NCI-H2029 (cell line): ENCODE results near the gene BCAT1.

Experiments
- DNase-seq: peaks from one replicate; lab custom pipeline; 2025; lab: John Stamatoyannopoulos, UW

The BCAT1 gene, protein sequence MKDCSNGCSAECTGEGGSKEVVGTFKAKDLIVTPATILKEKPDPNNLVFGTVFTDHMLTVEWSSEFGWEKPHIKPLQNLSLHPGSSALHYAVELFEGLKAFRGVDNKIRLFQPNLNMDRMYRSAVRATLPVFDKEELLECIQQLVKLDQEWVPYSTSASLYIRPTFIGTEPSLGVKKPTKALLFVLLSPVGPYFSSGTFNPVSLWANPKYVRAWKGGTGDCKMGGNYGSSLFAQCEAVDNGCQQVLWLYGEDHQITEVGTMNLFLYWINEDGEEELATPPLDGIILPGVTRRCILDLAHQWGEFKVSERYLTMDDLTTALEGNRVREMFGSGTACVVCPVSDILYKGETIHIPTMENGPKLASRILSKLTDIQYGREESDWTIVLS

DNA sequence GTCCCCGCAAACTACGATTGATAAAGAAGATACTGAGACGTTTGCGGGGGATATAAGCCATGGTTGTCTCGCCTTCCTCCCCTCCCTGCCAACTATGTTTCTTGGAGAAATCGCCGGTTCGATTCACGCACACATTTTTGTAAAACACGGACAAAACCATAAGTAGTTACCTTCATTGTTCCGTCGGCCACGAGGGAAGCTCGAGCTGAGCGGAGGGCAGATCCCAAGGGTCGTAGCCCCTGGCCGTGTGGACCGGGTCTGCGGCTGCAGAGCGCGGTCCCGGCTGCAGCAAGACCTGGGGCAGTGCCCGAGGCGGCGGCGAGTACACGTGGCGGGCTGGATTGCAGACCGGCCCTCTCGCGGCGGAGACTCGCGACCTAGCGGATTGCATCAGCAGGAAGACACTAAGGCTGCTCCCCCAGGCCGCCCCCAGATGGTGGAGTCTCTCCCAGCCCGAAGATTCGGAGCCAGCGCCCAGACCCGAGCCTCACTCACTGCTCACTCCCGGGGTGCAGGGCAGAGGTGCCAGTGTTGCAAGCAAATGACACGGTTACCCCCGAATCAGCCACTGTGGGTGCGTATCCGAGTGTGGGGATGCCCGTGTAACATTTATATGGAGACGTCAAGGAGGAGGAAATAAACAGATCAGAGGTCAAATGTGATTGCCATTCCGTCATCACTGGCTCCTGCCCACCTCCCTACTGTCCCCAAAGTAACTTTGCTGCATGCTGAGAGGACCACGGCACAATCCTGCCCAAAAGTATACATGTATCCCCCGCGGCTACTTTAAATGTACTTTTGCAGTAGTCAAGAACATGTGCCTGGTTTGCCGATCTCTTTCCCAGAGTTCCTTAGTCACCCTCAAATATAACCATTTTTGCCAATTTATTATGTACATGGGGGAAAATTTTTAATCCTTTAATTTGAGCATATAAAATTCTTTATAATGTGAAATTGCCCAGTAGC, at the start of gene BCAT1:
BCAT1 (minus strand) TSS at position 345 of the 966 bp plus-strand sequence; CDS start at position 176, 169 bp downstream.
- DNase-seq: no peak

DNA sequence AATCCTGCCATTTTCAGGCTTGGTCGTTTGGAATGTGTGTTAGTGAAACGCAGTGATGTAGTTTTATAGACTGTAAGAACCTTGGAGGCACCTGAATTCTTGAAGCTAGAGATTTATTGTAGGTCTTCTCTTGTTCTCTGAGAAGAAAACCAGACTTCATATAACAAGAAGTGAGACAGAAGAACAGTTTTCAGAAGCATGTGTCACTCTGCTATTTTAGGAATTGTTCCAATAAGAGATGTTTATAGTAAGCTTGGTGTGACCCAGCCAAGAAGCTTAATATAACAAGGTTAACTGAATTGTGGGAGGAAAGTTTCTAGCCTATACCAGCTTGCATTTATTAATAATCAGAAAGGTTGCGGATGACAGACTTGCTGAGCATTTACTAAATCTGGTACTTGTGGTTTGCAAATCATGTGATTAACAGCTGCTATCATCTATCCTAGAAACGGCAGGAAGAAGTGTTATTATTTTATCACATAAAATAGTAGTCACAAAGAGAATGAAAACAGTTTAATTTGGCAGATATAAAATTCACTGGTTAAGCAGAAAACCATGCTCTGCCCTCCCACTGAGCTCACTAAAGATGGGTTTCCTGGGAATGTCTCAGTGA, 49.2 kb upstream of the BCAT1 start:
- no peak for DNase-seq

DNA sequence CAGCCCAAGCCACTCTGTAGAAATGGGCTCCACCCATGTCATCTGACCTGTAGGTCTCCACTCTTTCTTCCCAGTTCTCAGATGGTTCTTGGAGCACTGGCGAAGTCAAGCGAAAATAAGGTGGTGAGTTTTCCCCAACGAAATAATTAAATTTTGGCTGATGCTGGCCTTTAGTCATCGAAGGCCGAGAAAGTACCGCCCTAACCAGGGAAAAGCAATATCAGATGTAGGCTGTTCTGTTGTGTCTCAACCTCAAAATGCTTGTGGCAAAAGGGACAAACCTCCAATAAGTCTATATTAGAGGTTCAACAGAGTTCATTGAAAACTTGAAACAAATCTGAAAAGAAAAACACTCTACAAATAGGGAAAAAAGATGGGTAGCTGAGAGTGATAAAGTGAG, 48.6 kb upstream of the BCAT1 start:
- DNase-seq: no peak

DNA sequence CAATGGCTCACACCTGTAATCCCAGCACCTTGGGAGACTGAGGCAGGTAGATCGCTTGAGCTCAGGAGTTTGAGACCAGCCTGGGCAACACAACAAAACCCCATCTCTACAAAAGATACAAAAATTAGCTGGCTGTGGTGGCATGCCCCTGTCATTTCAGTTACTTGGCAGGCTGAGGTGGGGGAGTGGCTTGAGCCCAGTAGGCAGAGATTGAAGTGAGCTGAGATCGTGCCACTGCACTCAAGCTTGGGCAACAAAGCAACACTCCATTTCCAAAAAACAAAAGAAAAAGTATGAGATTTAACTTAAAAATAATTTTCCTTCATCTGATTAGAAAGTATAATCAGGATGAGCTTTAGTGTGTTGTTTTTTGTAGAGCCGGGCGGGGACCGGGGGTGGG, 47.9 kb upstream of the BCAT1 start:
- no peak for DNase-seq

DNA sequence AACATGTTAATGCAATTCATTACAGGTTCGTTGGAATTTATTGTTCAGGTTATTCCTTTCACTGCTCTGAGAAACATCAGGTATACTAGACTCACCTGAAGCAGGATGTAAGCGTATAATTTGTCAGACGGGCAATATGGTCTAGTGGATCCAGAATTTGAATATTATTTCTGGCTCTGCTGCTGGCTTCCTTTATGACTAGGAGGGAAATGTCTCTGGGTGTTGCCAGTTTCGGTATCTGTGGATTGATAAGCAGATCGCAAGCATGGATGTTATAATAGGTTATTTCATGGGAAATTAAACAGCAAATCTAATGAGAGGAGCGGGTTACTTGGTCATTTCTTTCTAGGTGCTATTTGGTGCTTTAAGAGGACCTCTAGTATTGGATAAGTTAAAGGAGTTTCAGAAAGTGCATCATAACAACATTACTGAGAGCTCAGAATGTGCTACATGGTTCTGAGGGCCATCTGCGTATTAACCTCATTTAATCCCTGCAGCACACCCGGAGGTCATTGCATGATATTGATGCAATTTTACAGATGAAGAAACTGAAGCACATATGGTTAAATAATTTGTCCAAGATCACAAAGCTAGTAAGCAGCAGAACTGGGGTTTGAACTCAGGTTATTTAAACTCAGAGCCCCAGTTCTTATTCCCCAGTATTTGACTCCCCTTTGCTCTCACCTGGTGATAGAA, 47.3 kb upstream of the BCAT1 start:
- no peak for DNase-seq

DNA sequence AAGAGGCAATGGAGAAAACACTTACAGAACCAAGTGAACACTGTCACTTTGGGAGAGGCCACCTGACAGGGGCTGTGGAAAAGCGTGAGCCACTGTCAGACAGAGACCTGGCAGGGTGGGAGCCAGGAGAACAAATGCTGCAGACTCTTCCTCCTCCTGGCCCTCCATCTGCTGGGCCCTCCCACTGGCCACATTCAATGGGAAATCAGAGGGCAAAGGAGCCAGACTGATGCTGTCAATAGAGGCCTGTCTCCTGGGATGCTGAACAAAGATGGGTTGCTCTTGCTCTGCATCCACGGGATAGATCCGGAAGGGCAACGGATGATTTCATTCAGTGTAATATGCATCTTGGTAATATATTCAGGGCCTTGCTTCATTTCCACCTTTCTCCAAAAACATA, 44.9 kb upstream of the BCAT1 start:
- no peak for DNase-seq

DNA sequence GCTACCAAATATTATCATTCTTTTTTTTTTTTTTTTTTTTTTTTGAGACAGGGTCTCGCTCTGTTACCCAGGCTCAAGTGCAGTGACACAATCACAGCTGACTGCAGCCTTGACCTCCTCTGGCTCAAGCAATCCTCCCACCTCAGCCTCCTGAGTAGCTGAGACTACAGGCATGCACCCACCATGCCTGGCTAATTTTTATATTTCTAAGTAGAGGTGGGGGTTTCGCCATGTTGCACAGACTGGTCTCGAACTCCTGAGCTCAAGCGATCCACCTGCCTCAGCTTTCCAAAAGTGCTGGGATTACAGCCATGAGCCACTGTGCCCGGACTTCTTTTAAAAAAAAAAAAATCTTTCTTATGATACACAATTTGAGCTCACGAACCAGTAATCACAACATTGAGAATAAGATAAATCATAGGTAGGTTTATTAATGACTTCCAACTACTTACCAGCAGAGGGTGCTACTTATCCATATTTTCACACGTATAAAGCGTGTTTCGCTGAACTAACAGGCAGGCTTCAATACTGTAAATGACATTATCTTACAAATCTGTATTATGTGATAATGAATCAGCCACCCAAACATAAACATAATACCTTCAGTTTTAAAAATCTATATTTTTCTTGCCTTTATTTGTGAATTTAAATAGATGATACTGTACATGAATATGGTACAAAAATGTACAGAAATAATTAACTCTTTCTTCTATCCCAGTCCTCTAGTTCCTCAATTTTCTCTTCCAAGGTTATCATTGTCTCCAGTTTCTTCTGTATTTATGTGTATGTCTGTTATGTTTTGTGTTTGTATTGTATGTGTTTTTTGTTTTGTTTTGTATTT, 42.5 kb upstream of the BCAT1 start:
- peak; percentile 56 for DNase-seq

DNA sequence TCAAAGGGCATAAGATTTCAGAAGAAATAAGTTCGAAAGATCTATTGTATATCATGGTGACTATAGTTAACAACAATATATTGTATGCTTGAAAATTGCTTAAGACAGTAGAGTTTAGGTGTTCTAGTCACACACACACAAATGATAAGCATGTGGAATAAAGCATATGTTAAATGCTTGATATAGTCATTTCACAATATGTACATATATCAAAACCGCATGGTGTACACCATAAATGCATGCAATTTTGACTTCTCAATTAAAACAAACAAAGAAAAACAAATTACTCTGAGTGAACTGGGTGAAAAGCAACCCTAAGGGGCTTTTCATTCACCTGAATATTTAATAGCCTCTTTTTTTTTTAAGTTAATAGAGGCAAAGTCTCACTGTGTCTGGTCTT, 40.3 kb upstream of the BCAT1 start:
- DNase-seq: no peak

DNA sequence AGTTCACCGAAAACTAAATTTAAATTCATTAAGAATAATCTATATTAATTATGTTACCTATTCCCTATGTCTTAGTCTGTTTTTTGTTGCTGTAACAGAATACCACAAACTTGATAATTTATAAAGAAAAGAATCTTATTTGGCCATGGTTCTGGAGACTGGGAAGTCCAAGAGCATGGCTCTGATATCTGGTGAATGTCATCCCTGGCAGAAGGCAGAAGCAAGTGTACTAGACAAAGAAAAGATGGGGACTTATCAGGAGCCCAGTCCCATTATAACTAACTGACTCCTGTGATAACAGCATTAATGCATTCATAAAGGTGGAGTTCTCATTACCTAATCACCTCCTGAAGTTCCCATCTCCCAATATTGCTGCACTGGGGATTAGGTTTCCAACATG, 33.3 kb upstream of the BCAT1 start:
- no peak for DNase-seq

DNA sequence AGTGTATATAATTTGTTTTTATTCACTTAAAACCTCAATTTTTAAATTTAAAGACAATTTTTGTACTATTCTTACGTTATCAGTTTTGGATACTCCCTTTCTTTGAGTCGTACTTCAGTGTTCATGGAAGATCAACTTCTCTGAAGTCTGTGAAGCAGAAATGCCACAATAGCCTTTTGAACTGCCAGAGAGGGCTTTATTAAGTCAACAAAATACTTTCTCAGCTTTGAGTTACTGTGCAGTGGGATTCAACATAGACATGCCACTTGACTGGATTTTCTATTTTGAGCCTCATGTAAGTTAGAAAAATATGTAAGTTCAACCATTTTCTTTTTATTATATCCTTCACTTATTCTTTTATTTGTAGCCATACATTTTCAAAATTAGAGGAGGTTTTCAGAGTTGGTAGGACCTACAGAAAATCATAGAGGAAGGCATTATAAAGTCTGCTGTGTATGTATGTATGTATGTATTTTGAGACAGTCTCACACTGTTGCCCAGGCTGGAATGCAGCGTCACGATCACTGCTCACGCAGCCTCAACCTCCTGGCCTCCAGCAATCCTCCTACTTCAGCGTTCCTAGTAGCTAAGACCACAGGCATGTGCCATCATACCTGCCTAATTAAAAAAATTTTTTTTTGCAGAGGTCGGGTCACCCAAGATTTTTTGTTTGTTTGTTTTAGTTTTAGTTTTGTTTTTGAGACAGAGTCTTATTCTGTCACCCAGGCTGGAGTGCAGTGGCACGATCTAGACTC, 31.3 kb upstream of the BCAT1 start:
- no peak for DNase-seq

DNA sequence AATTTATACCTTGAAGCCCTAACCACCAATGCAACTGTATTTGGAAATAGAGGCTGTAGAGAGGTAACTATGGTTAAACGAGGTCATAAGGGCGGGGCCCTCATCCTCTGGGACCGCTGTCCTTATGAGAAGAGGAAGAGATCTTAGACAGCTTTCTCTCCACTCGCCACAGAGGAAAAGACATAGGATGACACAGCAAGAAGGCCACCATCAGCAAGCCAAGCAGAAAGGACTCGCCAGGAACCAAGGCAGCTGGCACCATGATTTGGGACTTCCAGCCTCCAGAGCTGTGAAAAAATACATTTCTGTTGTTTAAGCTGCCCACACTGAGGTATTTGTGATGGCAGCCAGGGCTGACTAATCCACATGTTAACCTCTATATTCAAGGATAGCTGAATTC, 30.4 kb upstream of the BCAT1 start:
- DNase-seq: no peak

DNA sequence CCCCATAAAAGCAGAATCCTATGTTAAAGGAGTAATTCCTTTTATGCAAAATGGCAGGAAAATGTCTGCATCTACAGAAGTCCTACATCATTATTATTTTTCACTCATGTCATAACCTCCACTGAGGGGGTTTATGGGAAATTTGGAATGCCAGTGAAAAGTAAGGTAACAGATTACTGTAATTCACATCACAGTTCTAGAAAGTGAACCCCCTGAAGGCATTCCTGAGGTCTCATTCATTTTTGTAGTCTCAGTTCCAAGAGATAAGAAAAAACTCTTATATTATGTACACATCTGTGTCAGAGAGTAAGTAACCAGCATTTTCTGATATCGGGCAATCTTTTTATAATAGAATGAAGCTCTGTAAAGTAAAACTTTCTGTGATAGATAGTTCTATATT, 28.8 kb upstream of the BCAT1 start:
- DNase-seq: no peak

DNA sequence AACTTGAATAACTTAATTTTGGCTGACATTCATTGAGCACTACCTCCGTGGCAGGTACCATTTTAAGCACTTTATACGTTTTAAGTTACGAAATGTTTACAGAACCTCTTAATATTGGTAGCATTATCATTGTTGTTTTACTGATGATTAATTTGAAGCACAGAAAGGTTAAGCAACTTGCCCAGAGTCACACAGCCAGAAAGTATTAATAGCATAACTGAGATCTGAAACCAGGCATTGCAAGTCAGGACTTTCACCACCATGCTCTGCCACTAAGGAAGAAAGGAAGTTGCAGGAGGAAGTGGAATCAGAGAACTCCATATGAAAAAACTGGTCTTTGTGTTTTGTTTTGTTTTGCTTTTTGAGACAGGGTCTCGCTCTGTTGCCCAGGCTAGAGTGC, 28.2 kb upstream of the BCAT1 start:
- DNase-seq: no peak

DNA sequence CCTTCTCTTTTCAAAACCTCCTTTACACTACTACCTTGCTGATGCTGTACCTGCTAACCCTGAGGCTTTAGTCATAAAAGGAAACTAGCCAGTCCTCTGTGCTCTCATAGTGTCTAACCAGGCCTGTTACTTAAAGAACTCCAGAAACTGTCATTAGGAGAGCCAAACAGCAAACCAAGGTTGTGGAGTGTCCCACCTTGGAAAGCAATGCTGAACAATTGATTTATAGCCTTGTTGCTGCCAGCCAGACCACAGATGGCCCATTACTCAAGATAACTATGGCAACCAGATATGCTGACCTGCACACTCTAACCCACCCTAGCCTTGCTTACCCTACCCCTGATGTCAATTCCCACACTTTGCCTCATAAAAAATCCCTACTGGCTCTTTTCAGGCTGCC, 26.5 kb upstream of the BCAT1 start:
- DNase-seq: no peak

DNA sequence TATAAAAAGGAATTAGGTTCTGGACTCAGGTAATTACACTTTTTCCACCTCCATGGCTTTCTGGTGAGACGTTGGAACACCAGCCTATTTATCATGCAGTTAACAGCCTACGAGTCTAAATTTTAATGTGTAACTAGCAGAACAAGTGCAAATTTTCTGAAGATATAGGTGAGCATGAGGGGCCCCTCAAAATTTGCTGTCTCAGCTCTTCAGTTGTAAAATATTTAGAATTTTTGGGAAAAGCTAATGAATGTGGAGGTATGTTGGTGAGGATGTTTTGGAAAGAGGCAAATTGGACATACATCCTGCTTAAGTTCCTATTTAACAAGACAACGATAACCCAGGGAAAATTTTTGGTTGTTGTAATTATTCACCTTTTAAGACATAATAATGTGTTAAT, 25.3 kb upstream of the BCAT1 start:
- no peak for DNase-seq

DNA sequence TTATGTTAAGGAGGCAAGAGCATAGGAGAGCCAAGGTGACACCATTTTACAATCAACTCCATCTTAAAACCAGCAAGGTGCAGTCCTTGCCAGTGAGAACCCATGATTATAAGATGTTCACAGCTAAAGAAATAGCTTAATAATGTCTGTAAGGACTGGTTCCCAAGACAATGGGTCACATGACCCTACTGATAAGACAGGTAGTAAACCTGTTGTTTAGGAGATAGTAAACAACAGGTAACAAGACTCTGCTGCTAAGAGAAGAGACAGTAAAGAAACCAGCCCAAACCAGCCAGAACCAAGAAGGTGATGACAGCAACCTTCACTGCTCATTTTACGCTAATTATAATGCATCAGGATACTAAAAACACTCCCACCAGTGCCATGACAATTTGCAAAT, 23.2 kb upstream of the BCAT1 start:
- DNase-seq: no peak

DNA sequence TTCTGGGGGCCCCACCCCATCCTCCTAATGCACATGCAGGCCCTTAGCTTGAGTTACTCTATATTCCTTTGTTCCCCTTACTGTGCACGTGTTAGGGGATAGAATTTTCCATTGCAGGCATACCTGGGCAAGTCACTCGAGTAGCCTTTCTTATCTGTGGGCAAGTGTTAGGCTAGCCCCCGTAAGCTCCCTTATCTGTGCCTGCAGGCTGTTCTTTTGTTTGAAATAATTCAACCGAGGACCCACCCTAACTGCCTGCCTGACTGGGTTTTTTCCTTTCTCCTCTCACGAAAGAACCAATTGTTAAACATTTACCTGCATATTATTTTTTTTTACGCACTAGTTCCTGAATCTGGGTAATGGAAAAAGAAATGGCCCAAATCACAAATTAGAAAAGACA, 21.3 kb upstream of the BCAT1 start:
- DNase-seq: no peak

DNA sequence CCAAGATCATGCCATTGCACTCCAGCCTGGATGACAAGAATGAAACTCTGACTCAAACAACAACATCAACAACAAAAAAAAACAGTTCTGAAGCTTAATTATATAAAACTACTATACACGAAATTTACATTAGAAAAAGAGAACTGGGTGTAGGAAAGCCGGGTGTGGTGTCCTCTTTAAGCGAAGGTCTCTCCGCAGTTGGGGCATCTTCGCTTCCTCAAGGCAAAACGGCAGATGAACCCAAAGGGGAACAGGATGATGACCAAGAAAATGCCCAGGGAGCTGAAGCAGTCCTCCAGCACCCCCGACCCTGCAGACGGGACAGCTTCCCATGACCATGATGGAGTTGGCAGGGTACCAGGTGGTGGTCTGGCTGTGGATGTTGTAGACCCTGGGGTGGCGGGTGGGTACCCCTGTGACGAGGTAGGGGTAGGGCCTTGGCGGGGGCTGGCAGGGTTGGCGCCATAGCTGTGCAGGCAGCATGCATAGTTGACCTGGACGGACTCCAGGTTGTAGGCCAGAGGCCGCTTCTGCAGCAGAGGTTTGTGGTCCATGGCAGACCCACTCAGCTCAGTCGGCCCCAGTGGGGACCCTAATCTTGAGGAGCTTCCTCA, 18.2 kb upstream of the BCAT1 start:
- DNase-seq: no peak

DNA sequence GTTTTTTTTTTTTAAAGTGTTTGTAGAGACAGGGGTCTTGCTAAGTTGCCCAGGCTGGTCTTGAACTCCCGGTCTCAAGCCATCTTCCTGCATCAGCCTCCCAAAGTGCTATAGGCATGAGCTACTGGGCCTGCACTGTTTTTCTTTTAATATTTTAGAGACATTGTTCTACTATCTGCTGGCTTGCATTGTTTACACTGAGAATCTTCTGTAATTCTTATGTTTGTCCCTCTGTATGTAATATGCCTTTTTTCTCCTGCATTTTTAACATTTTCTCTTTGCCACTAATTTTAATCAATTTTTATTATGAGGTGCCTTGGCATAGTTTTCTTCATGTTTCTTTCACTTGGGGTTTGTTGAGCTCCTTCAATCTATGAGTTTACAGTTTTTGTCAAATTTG, 15.4 kb upstream of the BCAT1 start:
- no peak for DNase-seq
